ENCODE measurements around the gene MEX3A.

Gene MEX3A

DNA sequence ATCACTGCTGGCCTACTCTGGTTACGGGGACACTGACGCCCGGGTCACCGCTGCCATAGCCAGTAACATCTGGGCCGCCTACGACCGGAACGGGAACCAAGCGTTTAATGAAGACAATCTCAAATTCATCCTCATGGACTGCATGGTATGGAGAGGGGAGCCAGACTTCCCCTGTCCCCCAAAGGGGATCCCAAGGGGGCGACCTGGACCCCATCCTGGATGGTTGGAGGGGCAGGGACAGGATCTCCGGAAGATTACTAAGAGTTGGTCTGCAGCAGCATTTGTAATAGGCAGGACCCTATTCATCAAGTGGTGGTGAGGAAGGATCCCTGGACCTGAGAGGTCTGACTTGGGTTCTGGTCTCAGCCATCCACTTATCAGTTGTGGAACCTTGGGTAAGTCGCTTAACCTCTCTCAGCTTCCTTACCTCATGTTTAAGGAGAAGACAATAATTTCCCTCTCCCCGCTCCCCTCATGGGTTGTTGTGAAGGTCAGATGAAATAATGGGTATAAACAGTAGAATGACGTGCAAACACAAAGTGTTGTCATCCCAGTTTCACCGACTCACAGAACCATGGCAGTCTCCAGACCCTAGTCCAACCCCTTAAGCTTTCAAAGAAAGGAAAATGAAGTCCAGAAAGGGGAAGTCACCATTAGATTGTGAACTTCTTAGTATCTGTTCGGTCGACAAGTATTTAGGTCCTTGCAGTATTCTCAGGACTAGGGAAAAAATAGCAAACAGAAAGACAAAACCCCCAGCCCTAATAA lies 26.8 kb downstream of the MEX3A start:
- TF ChIP-seq, protein P1, sequence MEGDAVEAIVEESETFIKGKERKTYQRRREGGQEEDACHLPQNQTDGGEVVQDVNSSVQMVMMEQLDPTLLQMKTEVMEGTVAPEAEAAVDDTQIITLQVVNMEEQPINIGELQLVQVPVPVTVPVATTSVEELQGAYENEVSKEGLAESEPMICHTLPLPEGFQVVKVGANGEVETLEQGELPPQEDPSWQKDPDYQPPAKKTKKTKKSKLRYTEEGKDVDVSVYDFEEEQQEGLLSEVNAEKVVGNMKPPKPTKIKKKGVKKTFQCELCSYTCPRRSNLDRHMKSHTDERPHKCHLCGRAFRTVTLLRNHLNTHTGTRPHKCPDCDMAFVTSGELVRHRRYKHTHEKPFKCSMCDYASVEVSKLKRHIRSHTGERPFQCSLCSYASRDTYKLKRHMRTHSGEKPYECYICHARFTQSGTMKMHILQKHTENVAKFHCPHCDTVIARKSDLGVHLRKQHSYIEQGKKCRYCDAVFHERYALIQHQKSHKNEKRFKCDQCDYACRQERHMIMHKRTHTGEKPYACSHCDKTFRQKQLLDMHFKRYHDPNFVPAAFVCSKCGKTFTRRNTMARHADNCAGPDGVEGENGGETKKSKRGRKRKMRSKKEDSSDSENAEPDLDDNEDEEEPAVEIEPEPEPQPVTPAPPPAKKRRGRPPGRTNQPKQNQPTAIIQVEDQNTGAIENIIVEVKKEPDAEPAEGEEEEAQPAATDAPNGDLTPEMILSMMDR (IDR thresholded peaks at IDR 0.05), result no peak

GRCh38 chr1:156054500-156055280 lies 27.6 kb downstream of the MEX3A start, which contains the start of gene LAMTOR2:
LAMTOR2 (plus strand) TSS chr1:156054782; CDS start chr1:156054890, 108 bp downstream.
- TF ChIP-seq, protein P1 (IDR thresholded peaks at IDR 0.05), result no peak

DNA sequence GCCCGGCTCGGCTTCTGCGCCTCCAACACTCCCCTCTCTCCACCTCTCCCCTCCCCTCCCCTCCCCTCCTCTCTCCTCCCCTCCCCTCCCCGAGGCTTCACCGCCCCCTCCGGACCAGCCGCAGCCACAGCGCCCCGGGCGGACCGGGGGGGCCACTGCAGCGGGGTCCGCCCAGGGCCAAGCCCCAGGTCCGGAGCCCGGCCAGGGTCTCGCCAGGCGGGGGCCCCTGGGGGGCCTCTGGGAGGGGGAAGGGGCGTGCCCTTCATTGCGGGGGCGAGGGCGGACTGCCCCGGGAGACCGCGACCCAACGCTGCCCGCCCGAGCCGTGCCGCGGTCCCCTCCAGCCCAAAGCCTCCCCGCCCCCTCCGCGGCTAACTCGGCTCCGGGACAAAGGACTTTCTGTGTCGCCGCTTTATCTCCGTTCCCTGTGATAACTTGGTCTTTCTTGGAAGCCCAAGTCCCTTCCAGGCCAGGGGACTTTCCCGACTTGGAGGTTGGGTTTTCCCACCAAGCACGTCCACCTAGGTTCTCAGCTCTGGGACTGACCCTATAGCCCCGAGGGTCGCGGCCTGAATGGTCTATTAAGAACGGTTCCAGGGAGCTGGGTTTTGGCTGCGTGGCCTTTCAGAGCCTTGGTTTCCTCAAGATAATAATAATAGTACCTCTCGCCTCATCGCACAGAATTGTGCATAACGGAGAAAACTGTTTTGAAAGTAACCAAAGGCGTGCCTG lies 28.3 kb downstream of the MEX3A start, which contains the start of gene UBQLN4:
Gene UBQLN4, minus strand, starts transcription at position 31 of the 732 bp plus-strand sequence. CDS start 97 bp downstream, outside the sequence.
- TF ChIP-seq, protein P1 (IDR thresholded peaks at IDR 0.05), result peak; percentile 58

GRCh38 chr1:156052862-156053767 lies 29.1 kb downstream of the MEX3A start:
- TF ChIP-seq, protein P1 (IDR thresholded peaks at IDR 0.05), result no peak

DNA sequence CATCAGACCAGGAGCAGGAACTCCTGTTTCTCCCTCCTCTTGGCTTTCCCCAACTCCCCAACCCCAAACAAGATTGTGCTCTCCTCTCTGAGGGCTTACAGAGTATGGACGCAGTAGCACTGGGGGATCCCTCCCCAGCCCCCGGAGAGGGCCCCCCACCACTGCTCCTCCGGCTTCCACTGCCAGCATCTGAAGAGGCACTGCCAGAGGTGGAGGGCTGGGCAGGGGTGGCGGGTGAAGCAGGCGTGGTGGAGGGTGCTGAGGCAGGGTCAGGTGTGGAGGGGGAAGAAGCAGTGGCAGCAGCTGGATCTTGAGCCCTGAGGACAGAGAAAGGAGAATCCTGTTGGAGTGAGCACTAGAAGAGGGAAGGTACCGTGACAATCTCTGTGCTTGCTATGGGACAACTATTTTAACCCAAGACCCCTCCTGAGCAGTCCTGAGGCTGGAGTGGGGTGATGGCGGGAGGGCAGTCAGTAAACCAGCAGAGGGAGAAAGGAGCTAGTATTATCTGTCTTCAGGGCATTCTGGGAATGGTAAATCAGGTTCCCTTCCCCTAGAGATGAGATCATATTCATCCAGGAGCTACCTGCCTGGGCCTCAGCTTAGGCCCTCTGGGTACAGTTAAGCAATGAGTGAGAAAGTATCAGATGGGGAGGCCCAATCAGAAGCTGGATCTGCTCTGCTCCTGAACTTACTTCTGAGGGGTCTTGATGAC lies 31.1 kb downstream of the MEX3A start:
- TF ChIP-seq, protein P1 (IDR thresholded peaks at IDR 0.05), result no peak

DNA sequence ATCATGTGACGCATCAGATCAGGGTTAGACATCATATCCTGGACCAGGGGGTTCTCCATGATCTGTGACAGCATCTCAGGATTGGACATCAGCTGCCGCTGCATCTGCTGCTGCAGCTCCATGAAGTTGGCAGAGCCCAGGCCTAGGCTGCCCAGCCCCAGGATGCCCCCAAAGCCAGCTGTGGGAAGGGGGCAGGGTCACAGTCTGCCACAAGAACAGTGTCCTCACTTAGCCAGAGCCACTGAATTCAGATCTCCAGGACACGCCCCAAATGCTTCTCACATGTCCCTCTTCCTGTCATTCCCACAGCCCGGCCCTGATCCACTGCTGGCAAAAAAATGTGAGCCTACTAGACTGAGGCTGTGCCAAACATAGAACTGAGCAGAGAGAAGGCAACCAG lies 31.9 kb downstream of the MEX3A start:
- TF ChIP-seq, protein P1 (IDR thresholded peaks at IDR 0.05), result no peak
